DOHH2 (cell line): Measurements from ENCODE around the gene TCHP.

ENCODE experiments used
- H3F3A ChIP-seq: fragments of 200-600 bp; sonication (generic), shearing (Covaris generic); 2 replicates; pipeline ENCODE4 v1.6.0; 2016; ENCODE audit warnings: antibody characterized with exemption, mild to moderate bottlenecking; ENCODE audit not compliant: control insufficient read depth, insufficient read depth
- H3K27ac ChIP-seq: fragments of 200-600 bp; sonication (generic); 2 replicates; pipeline ENCODE4 v1.5.1; 2014; ENCODE audit warnings: low read depth, mild to moderate bottlenecking, low read length, moderate library complexity
- H3K27me3 ChIP-seq: fragments of 200-600 bp; sonication (generic); 2 replicates; pipeline ENCODE4 v1.6.1; 2014; ENCODE audit warnings: mild to moderate bottlenecking, low read length, mixed read lengths; ENCODE audit not compliant: control insufficient read depth
- H3K36me3 ChIP-seq: fragments of 200-600 bp; sonication (generic); 2 replicates; pipeline ENCODE4 v1.6.1; 2014; ENCODE audit warnings: mild to moderate bottlenecking, low read length, moderate library complexity, mixed read lengths; ENCODE audit not compliant: control insufficient read depth
- H3K4me1 ChIP-seq: fragments of 200-600 bp; sonication (generic); 2 replicates; pipeline ENCODE4 v1.6.1; 2014; ENCODE audit warnings: mild to moderate bottlenecking, low read length, mixed read lengths; ENCODE audit not compliant: control insufficient read depth
- H3K4me2 ChIP-seq: fragments of 200-600 bp; sonication (generic); 2 replicates; pipeline ENCODE4 v1.6.0; 2014; ENCODE audit warnings: mild to moderate bottlenecking, low read length, moderate library complexity
- H3K4me3 ChIP-seq: fragments of 200-600 bp; sonication (generic); 2 replicates; pipeline ENCODE4 v1.5.1; 2014; ENCODE audit warnings: mild to moderate bottlenecking, low read length, mixed read lengths
- H3K79me2 ChIP-seq: fragments of 200-600 bp; sonication (generic); 2 replicates; pipeline ENCODE4 v1.6.1; 2014; ENCODE audit warnings: mild to moderate bottlenecking, low read length, mixed read lengths; ENCODE audit not compliant: control insufficient read depth
- H3K9me2 ChIP-seq: fragments of 200-600 bp; sonication (generic); replicated peaks from 2 replicates; pipeline ENCODE4 v1.6.1; 2014; ENCODE audit warnings: mild to moderate bottlenecking, low read length, mixed read lengths; ENCODE audit not compliant: control insufficient read depth
- H3K9me3 ChIP-seq: fragments of 200-600 bp; sonication (generic); 2 replicates; pipeline ENCODE4 v1.6.1; 2014; ENCODE audit warnings: antibody characterized with exemption, low read length, mixed read lengths; ENCODE audit not compliant: control insufficient read depth, insufficient read depth
- H4K20me1 ChIP-seq: fragments of 200-600 bp; sonication (generic); 2 replicates; pipeline ENCODE4 v1.6.0; 2014; ENCODE audit warnings: low read depth, mild to moderate bottlenecking, antibody characterized with exemption, low read length, moderate library complexity; ENCODE audit not compliant: control insufficient read depth, insufficient read depth
- EZH2phosphoT487 ChIP-seq: fragments of 200-600 bp; sonication (generic); IDR thresholded peaks from 2 replicates; pipeline ENCODE4 v1.6.1; 2017; ENCODE audit warnings: borderline replicate concordance, mild to moderate bottlenecking, antibody characterized with exemption, low read length, moderate library complexity, mixed read lengths
- TF ChIP-seq, protein P1 (sequence below): fragments of 200-600 bp; sonication (generic); IDR thresholded peaks from one replicate; pipeline ENCODE4 v1.5.1; 2014; ENCODE audit warnings: antibody characterized with exemption, mild to moderate bottlenecking, low read depth, low read length; ENCODE audit not compliant: poor library complexity, severe bottlenecking

The TCHP gene

DNA sequence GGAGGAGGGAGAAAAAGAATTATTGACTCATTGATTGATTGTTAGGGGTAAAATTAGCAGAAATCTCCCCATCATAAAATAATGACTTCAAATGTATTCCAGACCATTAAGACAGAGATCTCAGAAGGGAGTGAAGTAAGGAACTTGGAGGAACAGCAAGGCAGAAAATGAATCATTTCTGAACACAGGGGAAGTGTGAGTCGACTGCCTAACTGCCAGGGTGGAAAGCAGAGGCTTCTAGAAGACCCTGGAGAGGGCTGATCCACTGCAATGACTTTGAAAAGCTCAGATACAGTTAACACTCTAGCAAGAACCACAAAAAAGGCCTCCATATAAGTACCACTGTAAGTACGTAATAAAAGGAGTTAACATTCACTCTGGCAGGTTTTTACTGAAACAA, 29.4 kb upstream of the TCHP start:
- Histone ChIP-seq H3K9me3 (no peaks in the 10 kb centered on the region), H3K4me3 (no peak overlapping the region), H3K4me1 (peaks cover 20% of the 10 kb centered on the region), H3K9me2 (no peaks in the 10 kb centered on the region), H4K20me1 (no peaks in the 10 kb centered on the region), H3F3A (no peaks in the 10 kb centered on the region), H3K4me2 (no peak overlapping the region), H3K36me3 (no peaks in the 10 kb centered on the region), H3K27ac (no peak overlapping the region), H3K79me2 (no peaks in the 10 kb centered on the region; the same call in 1 of the 2 replicates), H3K27me3 (no peaks in the 10 kb centered on the region)
- TF ChIP-seq, protein P1, sequence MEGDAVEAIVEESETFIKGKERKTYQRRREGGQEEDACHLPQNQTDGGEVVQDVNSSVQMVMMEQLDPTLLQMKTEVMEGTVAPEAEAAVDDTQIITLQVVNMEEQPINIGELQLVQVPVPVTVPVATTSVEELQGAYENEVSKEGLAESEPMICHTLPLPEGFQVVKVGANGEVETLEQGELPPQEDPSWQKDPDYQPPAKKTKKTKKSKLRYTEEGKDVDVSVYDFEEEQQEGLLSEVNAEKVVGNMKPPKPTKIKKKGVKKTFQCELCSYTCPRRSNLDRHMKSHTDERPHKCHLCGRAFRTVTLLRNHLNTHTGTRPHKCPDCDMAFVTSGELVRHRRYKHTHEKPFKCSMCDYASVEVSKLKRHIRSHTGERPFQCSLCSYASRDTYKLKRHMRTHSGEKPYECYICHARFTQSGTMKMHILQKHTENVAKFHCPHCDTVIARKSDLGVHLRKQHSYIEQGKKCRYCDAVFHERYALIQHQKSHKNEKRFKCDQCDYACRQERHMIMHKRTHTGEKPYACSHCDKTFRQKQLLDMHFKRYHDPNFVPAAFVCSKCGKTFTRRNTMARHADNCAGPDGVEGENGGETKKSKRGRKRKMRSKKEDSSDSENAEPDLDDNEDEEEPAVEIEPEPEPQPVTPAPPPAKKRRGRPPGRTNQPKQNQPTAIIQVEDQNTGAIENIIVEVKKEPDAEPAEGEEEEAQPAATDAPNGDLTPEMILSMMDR = no peak

DNA sequence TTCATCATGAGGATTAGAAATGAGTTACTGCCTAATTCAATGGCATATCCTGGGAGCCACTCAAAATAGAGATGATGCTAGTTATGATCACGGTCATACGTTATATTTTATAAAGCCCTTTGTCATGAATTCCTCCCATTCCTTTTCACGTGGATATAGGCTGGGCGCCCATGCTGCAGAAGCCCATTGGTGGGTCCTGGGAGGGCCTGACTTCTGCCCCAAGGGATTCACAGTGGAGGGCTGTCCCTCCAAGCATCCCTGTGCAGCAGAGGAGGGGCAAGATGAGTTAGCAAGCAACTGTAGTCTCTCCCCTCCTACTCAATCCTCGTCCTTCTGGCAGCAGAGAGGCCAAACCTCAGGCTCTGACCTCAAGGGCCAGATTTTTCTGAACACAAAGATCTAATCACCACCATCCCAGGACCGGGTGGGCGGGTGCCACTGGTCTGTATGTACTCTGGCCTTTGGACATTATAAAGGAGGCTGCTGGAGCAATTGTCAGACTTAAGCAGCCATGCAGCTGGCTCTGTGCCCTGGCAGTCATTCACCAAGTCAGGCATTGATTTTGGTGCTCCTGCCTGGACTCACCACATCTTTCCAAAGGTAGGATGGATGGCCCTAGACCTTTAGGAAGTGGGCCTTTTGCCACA, 28.3 kb upstream of the TCHP start:
- TF ChIP-seq, protein P1 = no peak
- no peak for TF ChIP-seq EZH2phosphoT487
- peaks cover 31% of the 10 kb centered on the region for H3K4me1 ChIP-seq
- no peaks in the 10 kb centered on the region for H3F3A ChIP-seq
- H4K20me1 ChIP-seq = no peaks in the 10 kb centered on the region
- no peaks in the 10 kb centered on the region for H3K9me2 ChIP-seq
- H3K27me3 ChIP-seq = no peaks in the 10 kb centered on the region
- no peaks in the 10 kb centered on the region for H3K36me3 ChIP-seq
- no peak overlapping the region for H3K4me3 ChIP-seq
- H3K27ac ChIP-seq = no peak overlapping the region
- no peak overlapping the region for H3K4me2 ChIP-seq
- no peaks in the 10 kb centered on the region; the same call in 1 of the 2 replicates for H3K79me2 ChIP-seq
- H3K9me3 ChIP-seq = no peaks in the 10 kb centered on the region

DNA sequence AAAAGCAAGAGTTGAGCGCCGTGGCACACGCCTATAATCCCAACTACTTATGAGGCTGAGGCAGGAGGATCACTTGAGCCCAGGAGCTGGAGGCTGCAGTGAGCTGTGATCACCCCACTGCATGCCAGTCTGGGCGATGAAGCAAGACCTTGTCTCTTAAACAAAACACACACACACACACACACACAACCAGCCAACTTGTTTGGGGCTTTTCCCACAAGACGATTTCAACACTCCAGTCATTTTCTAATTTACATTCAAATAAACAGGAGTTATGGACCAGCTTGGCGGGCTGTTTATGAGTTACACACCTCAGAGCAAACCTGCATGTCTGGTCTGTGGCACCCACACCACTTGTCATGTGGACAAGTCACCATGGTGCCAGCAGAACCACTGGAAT, 26.4 kb upstream of the TCHP start:
- H4K20me1 ChIP-seq = no peaks in the 10 kb centered on the region
- peaks cover 37% of the 10 kb centered on the region for H3K4me1 ChIP-seq
- no peaks in the 10 kb centered on the region for H3F3A ChIP-seq
- TF ChIP-seq, protein P1 = no peak
- no peak for TF ChIP-seq EZH2phosphoT487
- no peak overlapping the region for H3K27ac ChIP-seq
- no peak overlapping the region for H3K4me3 ChIP-seq
- H3K9me2 ChIP-seq = no peaks in the 10 kb centered on the region
- H3K79me2 ChIP-seq = peaks cover under 1% of the 10 kb centered on the region
- H3K9me3 ChIP-seq = no peaks in the 10 kb centered on the region
- no peaks in the 10 kb centered on the region for H3K36me3 ChIP-seq
- no peaks in the 10 kb centered on the region for H3K27me3 ChIP-seq
- no peak overlapping the region for H3K4me2 ChIP-seq
